DND-41 (cell line): ENCODE measurements around the gene DRGX.

Experiments
- EZH2 ChIP-seq: IDR thresholded peaks from 3 replicates; pipeline ENCODE4 v1.6.1; 2012; ENCODE audit warnings: borderline replicate concordance, low read depth, mild to moderate bottlenecking, moderate library complexity, low read length, inconsistent platforms; ENCODE audit not compliant: severe bottlenecking
- TF ChIP-seq, protein P1 (sequence below): IDR thresholded peaks from 2 replicates; pipeline ENCODE4 v1.5.1; 2012; ENCODE audit warnings: borderline replicate concordance, low read length, moderate library complexity, mild to moderate bottlenecking; ENCODE audit not compliant: poor library complexity, severe bottlenecking; ENCODE audit errors: extremely low read depth

DNA sequence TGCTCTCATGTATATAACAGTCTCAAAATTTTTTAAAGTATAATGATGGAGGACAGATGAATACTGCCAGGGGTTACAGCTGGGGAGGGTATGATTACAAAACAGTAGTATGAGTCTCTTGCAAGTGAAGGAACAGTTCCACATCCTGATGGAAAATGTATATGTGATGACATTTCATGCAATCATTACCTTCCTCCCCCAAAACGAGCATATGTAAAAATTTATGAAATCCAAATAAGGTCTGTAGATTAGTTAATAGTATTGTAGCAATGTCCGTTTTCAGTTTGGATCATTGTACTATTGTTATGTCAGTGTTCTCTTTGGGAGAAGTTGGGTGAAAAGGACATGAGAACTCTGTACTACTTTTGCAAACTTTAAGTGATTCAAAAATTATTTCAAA, 38.0 kb downstream of the DRGX start:
- TF ChIP-seq, protein P1, sequence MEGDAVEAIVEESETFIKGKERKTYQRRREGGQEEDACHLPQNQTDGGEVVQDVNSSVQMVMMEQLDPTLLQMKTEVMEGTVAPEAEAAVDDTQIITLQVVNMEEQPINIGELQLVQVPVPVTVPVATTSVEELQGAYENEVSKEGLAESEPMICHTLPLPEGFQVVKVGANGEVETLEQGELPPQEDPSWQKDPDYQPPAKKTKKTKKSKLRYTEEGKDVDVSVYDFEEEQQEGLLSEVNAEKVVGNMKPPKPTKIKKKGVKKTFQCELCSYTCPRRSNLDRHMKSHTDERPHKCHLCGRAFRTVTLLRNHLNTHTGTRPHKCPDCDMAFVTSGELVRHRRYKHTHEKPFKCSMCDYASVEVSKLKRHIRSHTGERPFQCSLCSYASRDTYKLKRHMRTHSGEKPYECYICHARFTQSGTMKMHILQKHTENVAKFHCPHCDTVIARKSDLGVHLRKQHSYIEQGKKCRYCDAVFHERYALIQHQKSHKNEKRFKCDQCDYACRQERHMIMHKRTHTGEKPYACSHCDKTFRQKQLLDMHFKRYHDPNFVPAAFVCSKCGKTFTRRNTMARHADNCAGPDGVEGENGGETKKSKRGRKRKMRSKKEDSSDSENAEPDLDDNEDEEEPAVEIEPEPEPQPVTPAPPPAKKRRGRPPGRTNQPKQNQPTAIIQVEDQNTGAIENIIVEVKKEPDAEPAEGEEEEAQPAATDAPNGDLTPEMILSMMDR, result no peak
- no peak for TF ChIP-seq EZH2
